ENCODE measurements around the gene ZNF653. TPM values are rescaled to one million over a fixed set of nuclear protein-coding genes. Genes with fewer than 3 reads are reported as not detected.
"Not testable (repeated sequence)": the region's sequence is repeated elsewhere in the genome, so short reads cannot be mapped to it uniquely, and the experiment has no call there.

Gene ZNF653
- total RNA-seq, 1 donor from 2014 or later: 13.4 TPM

DNA sequence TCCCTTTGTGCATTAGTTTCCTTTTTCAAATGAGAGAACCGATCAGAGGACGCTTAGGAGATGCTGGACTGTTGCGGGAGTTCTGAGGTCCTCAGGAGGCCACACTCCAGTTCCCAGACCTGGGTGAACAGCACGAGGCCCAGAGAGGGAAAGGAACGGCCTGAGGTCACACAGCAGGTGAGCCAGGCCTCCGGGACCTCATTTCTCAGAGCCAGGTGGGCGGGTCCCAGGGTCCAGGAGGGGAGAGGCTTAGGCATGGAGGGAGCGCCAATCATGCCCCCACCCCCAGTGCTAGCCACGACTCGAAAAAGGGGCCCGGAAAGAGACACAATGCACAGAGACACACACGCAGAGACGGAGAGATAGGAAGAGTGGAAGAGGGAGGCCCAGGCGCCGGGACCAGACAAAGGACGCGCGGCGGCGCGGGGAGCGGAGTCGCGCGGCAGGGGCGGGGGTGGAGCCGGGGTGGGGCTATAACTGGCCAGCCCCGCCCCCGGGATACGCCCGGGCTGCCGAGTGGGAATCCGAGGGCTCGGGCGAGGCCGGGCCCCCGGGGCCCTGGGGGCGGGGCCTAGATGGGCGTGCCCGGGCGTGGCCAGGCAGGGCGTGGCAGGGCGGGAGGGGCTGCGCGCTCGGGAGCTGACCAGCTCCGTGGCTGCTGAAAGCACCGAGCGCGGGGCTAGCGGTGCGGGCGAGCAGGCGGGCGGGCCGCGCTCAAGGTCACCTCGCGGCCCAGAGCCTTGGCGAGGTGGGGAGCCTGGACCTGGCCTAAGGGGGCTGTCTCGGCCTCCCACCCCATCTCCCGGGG, 26.3 kb downstream of the ZNF653 start:
- TF ChIP-seq, protein P1, sequence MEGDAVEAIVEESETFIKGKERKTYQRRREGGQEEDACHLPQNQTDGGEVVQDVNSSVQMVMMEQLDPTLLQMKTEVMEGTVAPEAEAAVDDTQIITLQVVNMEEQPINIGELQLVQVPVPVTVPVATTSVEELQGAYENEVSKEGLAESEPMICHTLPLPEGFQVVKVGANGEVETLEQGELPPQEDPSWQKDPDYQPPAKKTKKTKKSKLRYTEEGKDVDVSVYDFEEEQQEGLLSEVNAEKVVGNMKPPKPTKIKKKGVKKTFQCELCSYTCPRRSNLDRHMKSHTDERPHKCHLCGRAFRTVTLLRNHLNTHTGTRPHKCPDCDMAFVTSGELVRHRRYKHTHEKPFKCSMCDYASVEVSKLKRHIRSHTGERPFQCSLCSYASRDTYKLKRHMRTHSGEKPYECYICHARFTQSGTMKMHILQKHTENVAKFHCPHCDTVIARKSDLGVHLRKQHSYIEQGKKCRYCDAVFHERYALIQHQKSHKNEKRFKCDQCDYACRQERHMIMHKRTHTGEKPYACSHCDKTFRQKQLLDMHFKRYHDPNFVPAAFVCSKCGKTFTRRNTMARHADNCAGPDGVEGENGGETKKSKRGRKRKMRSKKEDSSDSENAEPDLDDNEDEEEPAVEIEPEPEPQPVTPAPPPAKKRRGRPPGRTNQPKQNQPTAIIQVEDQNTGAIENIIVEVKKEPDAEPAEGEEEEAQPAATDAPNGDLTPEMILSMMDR (conservative IDR thresholded peaks at IDR 0.05): no peak
- Mint-ChIP-seq H3K9me3 (no peaks in the 10 kb centered on the region), H3K36me3 (no peaks in the 10 kb centered on the region), H3K4me1 (ENCODE audit: unreplicated experiment) (peaks cover 4% of the 10 kb centered on the region), H3K27me3 (peaks cover 55% of the 10 kb centered on the region), H3K4me3 (peak overlapping the region; percentile 57), H3K27ac (no peak overlapping the region)
- no peak for DNase-seq (ENCODE audit: extremely low spot score, unreplicated experiment)

DNA sequence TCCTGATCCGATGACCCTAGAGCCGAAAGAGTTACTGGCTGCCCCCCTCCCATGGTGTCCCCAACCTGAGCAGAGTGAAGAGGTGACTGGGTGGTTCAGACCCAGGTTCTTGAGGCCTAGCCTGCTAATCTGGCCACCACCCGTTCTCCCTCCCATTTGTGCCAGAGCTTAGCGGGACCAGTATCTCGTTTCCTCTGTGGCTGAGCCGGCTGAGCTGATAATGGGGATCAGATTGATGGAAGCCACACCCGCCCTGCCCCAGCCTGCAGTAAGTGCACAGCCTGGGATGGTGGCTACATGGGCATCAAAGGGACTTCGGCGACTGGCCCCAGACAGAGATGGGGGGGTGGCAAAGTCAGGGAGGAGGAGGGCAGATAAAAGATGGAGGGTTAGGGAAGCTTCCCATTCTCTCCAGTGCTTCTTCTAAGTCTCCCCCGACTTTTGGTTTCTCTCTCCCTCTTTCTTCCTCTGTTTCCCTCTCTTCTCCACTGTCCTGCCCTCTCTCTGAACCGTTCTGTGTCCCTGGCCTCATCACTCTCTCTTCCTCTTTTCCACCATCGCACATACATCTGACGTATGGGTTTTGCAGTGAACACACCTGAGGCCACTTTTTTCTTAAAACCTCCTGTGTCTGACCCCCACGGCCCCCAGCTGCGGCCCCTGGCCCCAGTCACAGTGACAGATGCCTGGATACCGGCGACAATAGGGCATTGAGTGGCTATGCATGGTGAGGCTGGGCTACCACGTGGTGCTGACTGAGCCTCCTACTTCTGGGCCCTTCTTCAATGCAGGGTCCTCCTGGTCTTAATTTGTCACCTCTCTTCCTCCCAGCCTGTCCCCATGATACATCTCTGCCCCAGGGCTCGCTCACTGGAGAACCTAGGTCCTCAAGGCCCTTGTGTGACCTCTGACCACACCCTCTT, 27.2 kb downstream of the ZNF653 start:
- H3K27me3 Mint-ChIP-seq: peaks cover 55% of the 10 kb centered on the region
- TF ChIP-seq, protein P1 (conservative IDR thresholded peaks at IDR 0.05): no peak
- no peak overlapping the region for H3K4me3 Mint-ChIP-seq
- H3K9me3 Mint-ChIP-seq: no peaks in the 10 kb centered on the region
- H3K27ac Mint-ChIP-seq: no peak overlapping the region
- H3K4me1 Mint-ChIP-seq (ENCODE audit: unreplicated experiment): peaks cover 4% of the 10 kb centered on the region
- no peak for DNase-seq (ENCODE audit: extremely low spot score, unreplicated experiment)
- no peaks in the 10 kb centered on the region for H3K36me3 Mint-ChIP-seq

- TF ChIP-seq, protein P1 (conservative IDR thresholded peaks at IDR 0.05): no peak
- H3K9me3 Mint-ChIP-seq: no peaks in the 10 kb centered on the region
- peaks cover 39% of the 10 kb centered on the region for H3K27me3 Mint-ChIP-seq
- H3K36me3 Mint-ChIP-seq: no peaks in the 10 kb centered on the region
- no peak overlapping the region for H3K4me3 Mint-ChIP-seq
- no peak for DNase-seq (ENCODE audit: extremely low spot score, unreplicated experiment)
- no peak overlapping the region for H3K27ac Mint-ChIP-seq
- no peaks in the 10 kb centered on the region for H3K4me1 Mint-ChIP-seq (ENCODE audit: unreplicated experiment)
Measured at GRCh38 chr19:11475861-11476260, 29.8 kb downstream of the ZNF653 start.

DNA sequence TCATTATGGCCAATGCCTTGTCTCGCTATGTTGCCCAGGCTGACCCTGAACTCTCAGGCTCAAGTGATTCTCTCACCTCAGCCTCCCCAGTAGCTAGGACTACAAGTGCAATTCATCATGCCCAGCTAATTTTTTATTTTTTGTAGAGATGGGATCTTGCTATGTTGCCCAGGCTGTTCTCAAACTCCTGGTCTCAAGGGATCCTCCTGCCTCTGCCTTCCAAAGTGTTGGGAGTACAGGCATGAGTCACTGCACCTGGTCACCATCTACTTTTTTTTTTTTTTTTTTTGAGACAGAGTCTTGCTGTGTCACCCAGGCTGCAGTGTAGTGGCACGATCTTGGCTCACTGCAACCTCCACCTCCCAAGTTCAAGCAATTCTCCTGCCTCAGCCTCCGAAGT, 30.3 kb downstream of the ZNF653 start:
- not testable (repeated sequence) for H3K36me3 Mint-ChIP-seq; DNase-seq (ENCODE audit: extremely low spot score, unreplicated experiment); H3K4me3 Mint-ChIP-seq; H3K27ac Mint-ChIP-seq; H3K4me1 Mint-ChIP-seq (ENCODE audit: unreplicated experiment); H3K9me3 Mint-ChIP-seq
- peaks cover 39% of the 10 kb centered on the region for H3K27me3 Mint-ChIP-seq

DNA sequence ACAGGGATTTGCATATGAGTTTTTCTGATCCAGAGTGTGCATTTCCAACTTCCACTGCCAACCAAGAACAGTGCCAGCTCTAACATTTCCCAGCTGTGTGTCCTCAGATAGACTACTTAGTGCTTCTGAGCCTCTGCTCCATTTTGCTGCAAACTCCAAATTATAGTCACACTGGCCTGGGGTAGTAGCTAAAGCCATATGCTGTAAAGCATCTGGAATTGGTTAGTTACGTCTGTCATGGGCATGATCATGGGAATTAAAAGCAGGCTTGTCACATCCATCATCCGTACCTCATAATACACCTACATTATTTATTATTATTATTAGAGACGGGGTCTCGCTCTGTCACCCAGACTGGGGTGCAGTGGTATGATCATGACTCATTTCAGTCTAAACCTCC, 31.9 kb downstream of the ZNF653 start:
- Mint-ChIP-seq H3K4me3 (no peak overlapping the region), H3K4me1 (ENCODE audit: unreplicated experiment) (no peaks in the 10 kb centered on the region), H3K9me3 (no peaks in the 10 kb centered on the region), H3K36me3 (no peaks in the 10 kb centered on the region), H3K27ac (no peak overlapping the region), H3K27me3 (peaks cover 34% of the 10 kb centered on the region)
- TF ChIP-seq, protein P1 (conservative IDR thresholded peaks at IDR 0.05): no peak
- no peak for DNase-seq (ENCODE audit: extremely low spot score, unreplicated experiment)

GRCh38 chr19:11468266-11468845, 37.3 kb downstream of the ZNF653 start:
- H3K4me3 Mint-ChIP-seq, H3K36me3 Mint-ChIP-seq, H3K9me3 Mint-ChIP-seq: not testable (repeated sequence)

More at GRCh38 chr19:11468266-11468845, 37.3 kb downstream of the ZNF653 start:
- DNase-seq (ENCODE audit: extremely low spot score, unreplicated experiment); H3K27ac Mint-ChIP-seq; H3K27me3 Mint-ChIP-seq; H3K4me1 Mint-ChIP-seq (ENCODE audit: unreplicated experiment): not testable (repeated sequence)

Data from type B pancreatic cell (in vitro differentiated cells).